PC-9 (cell line): ENCODE measurements around the gene RAB5IF.
"Not testable (repeated sequence)": the region's sequence is repeated elsewhere in the genome, so short reads cannot be mapped to it uniquely, and the experiment has no call there.

ENCODE experiments used
- CTCF ChIP-seq: fragments of 200-600 bp; sonication (generic); conservative IDR thresholded peaks from 2 replicates; pipeline ENCODE4 v1.6.1; 2017; ENCODE audit warnings: mixed run types, antibody characterized with exemption, mild to moderate bottlenecking, moderate library complexity
- EZH2 ChIP-seq: fragments of 200-600 bp; sonication (generic); IDR thresholded peaks from 2 replicates; pipeline ENCODE4 v1.8.0; 2017; ENCODE audit warnings: antibody characterized with exemption, low read depth

- TF ChIP-seq CTCF, EZH2: not testable (repeated sequence)
Measured at GRCh38 chr20:36638876-36639400, 33.4 kb downstream of the RAB5IF start.
